Uterus (tissue), 4 donors: ENCODE measurements around the gene IQCE. TPM values are rescaled to one million over a fixed set of nuclear protein-coding genes. Genes with fewer than 3 reads are reported as not detected.
A peak's percentile ranks its signal among the peaks of the same experiment; 100 is the strongest.

Experiments used
- DNase-seq, 2 donors: peaks; one replicate each; pipeline ENCODE4 v3.0.0-alpha.2; 2019 to 2020
- H3K27ac ChIP-seq, 2 donors: fragments of 200-600 bp; sonication (generic); 1 replicate in 1 of 2; 2 replicates in 1 of 2; pipeline ENCODE4 v1.5.1; 2016 to 2018
- H3K27me3 ChIP-seq, 2 donors: fragments of 200-600 bp; sonication (generic); one replicate each; pipeline ENCODE4 v1.5.1; 2018 to 2019; ENCODE audit warnings: control low read depth in 1 of 2
- H3K36me3 ChIP-seq, 2 donors: fragments of 200-600 bp; sonication (generic); one replicate each; pipeline ENCODE4 v1.5.1; 2019; ENCODE audit warnings: control low read depth in 1 of 2
- H3K4me1 ChIP-seq, 2 donors: fragments of 200-600 bp; sonication (generic); one replicate each; pipeline ENCODE4 v1.5.1; 2018 to 2019; ENCODE audit warnings: control low read depth in 1 of 2
- H3K4me3 ChIP-seq, 2 donors: fragments of 200-600 bp; sonication (generic); 1 replicate in 1 of 2; 2 replicates in 1 of 2; pipeline ENCODE4 v1.5.1; 2018 to 2019; ENCODE audit warnings: mild to moderate bottlenecking in 1 of 2
- H3K9me3 ChIP-seq, 2 donors: fragments of 200-600 bp; sonication (generic); one replicate each; pipeline ENCODE4 v1.5.1; 2019; ENCODE audit warnings: control low read depth in 1 of 2
- CTCF ChIP-seq, 4 experiments: fragments of 200-600 bp in 2 of 4; fragments of 450-650 bp in 2 of 4; sonication (generic) in 2 of 4; IDR thresholded peaks; one replicate each; pipeline ENCODE4 v1.5.1; 2016 to 2019; ENCODE audit warnings: antibody characterized with exemption in 4 of 4, mild to moderate bottlenecking in 2 of 4, moderate library complexity in 1 of 4
- POLR2A ChIP-seq, 2 donors: fragments of 450-650 bp; IDR thresholded peaks; one replicate each; pipeline ENCODE4 v1.6.1; 2016; ENCODE audit warnings: antibody characterized with exemption in 2 of 2, mild to moderate bottlenecking in 1 of 2, moderate library complexity in 1 of 2
- intact Hi-C: fragments of 100-400 bp; cut with DNase I; formaldehyde crosslinking; loops from one replicate; pipeline ENCODE4 v1.15.1; 2023; ENCODE audit warnings: low total_unique reads
- total RNA-seq, 4 donors: library from RNA; depleted of rRNA in 3 of 4; stranded (reverse); fragments of >200 nt in 3 of 4; gene quantifications; one replicate each; pipeline versions ENCODE4 v1.1.0 to v1.2.4, GENCODE V29; 2014 to 2023
- donor health status: DM: yes; HTN: yes; CAD: no.

IQCE gene
- total RNA-seq, 4 donors from 2014 or later = 6.8 to 28.0 (median 16.9) TPM

GRCh38 chr7:2515424-2516193, 43.2 kb upstream of the IQCE start:
- no peak for DNase-seq
- intact Hi-C loops = no loop called here
- TF ChIP-seq CTCF (IDR thresholded peaks at IDR 0.05) (no peak), POLR2A (IDR thresholded peaks at IDR 0.05) (no peak)

GRCh38 chr7:2516194-2516555, 42.6 kb upstream of the IQCE start:
- intact Hi-C loops = no loop called here
- Histone ChIP-seq H3K27me3 (no peaks in the 10 kb centered on the region), H3K4me1 (peaks cover 0 to 10% of the 10 kb centered on the region in 2 donors), H3K36me3 (no peaks in the 10 kb centered on the region), H3K4me3 (no peak overlapping the region), H3K9me3 (no peaks in the 10 kb centered on the region), H3K27ac (peak overlapping the region in 1 of 2 donors; percentile 22)
- DNase-seq = no peak
- TF ChIP-seq POLR2A (IDR thresholded peaks at IDR 0.05) (no peak), CTCF (IDR thresholded peaks at IDR 0.05) (no peak)

More at GRCh38 chr7:2515424-2516193, 43.2 kb upstream of the IQCE start:
- Histone ChIP-seq H3K27ac (no peak overlapping the region), H3K4me1 (peaks cover 0 to 10% of the 10 kb centered on the region in 2 donors), H3K4me3 (no peak overlapping the region), H3K27me3 (no peaks in the 10 kb centered on the region), H3K9me3 (no peaks in the 10 kb centered on the region), H3K36me3 (no peaks in the 10 kb centered on the region)

GRCh38 chr7:2517026-2517425, 41.8 kb upstream of the IQCE start:
- Histone ChIP-seq H3K4me3 (no peak overlapping the region), H3K27me3 (peaks cover 0 to 7% of the 10 kb centered on the region in 2 donors), H3K9me3 (no peaks in the 10 kb centered on the region), H3K27ac (peak overlapping the region; percentile 56 to 62), H3K36me3 (no peaks in the 10 kb centered on the region), H3K4me1 (peaks cover 0 to 10% of the 10 kb centered on the region in 2 donors)
- intact Hi-C loops = no loop called here
- no peak for TF ChIP-seq POLR2A (IDR thresholded peaks at IDR 0.05)
- no peak for TF ChIP-seq CTCF (IDR thresholded peaks at IDR 0.05)
- no peak for DNase-seq

GRCh38 chr7:2517678-2518507, 40.9 kb upstream of the IQCE start:
- DNase-seq = no peak
- Histone ChIP-seq H3K27ac (peak overlapping the region; percentile 56 to 62), H3K4me1 (peaks cover 0 to 13% of the 10 kb centered on the region in 2 donors), H3K4me3 (no peak overlapping the region), H3K9me3 (no peaks in the 10 kb centered on the region), H3K27me3 (peaks cover 0 to 10% of the 10 kb centered on the region in 2 donors), H3K36me3 (no peaks in the 10 kb centered on the region)
- intact Hi-C loops = no loop called here
- no peak for TF ChIP-seq POLR2A (IDR thresholded peaks at IDR 0.05)
- TF ChIP-seq CTCF (IDR thresholded peaks at IDR 0.05) = no peak

- H3K4me1 ChIP-seq = peaks cover 0 to 19% of the 10 kb centered on the region in 2 donors
- H3K36me3 ChIP-seq = no peaks in the 10 kb centered on the region
- no peak for DNase-seq
- no peak for TF ChIP-seq CTCF (IDR thresholded peaks at IDR 0.05)
- no peak for TF ChIP-seq POLR2A (IDR thresholded peaks at IDR 0.05)
- intact Hi-C loops = no loop called here
- H3K27ac ChIP-seq = peak overlapping the region; percentile 56 to 62
- H3K27me3 ChIP-seq = peaks cover 0 to 10% of the 10 kb centered on the region in 2 donors
- no peaks in the 10 kb centered on the region for H3K9me3 ChIP-seq
- peak overlapping the region; percentile 28 to 51 for H3K4me3 ChIP-seq
These were observed 40.1 kb upstream of the IQCE start for GRCh38 chr7:2518737-2519118.
